Myocyte (in vitro differentiated cells): ENCODE results near the gene ADAT1. TPM values are rescaled to one million over a fixed set of nuclear protein-coding genes. Genes with fewer than 3 reads are reported as not detected.

Source experiments
- DNase-seq: peaks from one replicate; pipeline ENCODE4 v3.0.0-alpha.2; 2012; ENCODE audit warnings: low read depth
- total RNA-seq: library from RNA; depleted of rRNA; stranded (reverse); fragments of >200 nt; gene quantifications from 2 replicates; pipeline ENCODE4 v1.2.3, GENCODE V29; 2014

The ADAT1 gene
- total RNA-seq, 1 donor from 2014 or later = 28.9 TPM

DNA sequence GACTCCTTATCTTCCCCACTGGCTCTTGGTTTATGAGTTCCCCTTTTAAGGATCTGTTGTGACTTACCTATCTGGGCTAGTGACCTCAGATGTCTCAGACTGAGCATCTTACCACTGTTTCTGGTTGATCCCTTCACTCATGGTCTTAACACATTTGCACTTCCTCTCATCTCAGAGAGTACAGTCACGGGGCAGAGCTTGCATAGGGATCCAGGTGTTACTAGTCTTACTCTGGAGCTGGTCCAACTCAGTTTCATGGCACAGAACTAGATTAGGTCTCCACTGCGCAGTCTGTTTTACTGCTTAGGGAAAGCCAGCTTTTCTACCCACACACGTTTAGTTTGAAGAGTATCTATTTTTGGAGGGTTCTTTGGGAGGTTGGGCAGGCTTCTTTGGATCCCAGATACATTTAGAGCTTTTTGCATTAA, 46.7 kb downstream of the ADAT1 start:
- DNase-seq = no peak

DNA sequence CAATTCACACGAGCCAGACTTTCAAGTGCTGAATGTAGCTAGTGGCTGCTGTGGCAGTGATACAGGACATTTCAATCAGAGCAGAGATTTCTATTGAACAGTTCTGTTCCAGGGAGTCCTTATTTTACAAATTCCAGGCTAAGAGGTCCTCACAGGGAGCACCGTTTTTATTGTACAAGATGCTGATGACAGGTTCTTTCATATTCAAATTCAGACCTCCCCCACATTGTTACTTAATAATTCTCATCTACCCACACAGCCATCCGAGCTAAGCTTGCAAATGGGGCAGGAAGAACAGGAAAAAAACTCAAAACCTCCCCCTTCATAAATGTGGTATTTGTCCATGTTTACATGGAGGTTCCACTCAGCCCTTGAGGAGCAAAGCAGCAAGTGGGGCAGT, 47.1 kb downstream of the ADAT1 start:
- DNase-seq = no peak

GRCh38 chr16:75573955-75574354, 49.1 kb downstream of the ADAT1 start:
- DNase-seq = no peak

- DNase-seq = no peak
Observed at GRCh38 chr16:75572864-75573542, 50.1 kb downstream of the ADAT1 start.

- DNase-seq = no peak
Observed at GRCh38 chr16:75570396-75571065, 52.5 kb downstream of the ADAT1 start.

DNA sequence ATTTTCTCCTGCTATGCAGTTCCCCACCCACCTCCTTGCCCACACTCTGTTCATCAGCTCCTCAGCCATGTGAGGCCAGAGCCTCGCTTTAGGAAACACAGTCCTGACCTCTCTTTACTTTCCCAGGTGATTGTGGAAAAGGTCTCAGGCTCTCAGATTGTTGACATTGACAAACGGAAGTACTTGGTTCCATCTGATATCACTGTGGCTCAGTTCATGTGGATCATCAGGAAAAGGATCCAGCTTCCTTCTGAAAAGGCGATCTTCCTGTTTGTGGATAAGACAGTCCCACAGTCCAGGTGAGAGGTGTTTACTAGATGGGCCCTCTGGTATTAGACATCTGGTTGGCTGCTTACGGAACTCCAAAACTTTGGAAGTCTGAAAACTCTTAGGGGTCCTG, 55.2 kb downstream of the ADAT1 start:
- DNase-seq = no peak

DNA sequence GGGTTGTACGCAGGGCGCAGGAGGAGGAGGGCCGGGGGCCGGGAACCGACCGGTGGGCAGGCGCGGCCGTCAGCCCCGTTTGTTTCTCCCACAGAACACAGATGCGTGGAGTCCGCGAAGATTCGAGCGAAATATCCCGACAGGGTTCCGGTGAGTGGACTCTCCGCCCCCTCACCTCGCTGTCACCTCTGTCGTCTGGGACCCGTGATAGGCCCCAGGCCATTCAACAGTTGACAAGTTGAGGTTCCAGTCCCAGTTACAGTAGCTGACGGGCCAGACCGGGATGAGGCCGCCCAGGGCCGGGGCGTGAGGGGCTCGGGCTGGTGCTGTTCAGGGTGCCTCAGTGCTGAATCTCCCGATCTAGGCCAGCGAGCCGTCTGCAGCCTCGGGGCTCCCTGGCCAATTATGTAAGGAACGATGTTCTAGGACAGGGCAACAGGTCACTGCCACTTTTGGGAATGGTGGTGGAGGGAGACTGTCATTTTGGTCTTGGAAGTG, 56.3 kb downstream of the ADAT1 start:
- no peak for DNase-seq

DNA sequence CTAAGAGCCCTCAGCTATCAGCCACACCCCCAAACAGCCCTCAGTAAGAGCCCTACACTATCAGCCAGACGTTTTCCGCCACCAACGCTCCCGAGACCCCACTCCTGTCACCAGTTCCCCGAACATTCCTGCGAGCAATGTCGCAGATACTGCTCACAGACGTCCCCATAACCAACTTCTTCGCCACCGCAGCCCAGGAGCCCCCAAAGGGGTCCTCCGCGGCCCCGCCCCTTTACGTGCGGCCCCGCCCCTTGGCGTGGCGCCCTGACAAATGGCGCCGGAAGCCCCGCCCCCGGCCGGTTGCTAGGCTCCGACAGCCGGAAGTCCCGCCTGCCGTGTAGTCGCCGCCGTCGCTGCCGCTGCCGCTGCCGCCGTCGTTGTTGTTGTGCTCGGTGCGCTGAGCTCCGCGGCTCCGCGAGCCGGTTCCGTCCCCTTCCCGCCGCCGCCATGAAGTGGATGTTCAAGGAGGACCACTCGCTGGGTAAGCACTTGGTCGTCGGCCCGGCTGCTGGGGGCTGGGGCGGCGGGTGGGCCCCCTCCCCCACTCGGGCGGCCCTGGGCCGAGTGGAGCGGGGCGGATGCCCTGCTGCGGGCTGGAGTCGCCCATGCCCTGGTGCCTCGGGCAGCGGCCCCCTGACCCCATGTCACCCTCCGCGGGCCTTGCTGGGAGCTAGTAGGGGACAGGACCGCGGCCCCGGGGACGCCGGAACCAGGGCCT, 56.9 kb downstream of the ADAT1 start, which contains the start of gene GABARAPL2:
GABARAPL2 (plus strand) TSS at position 340 of the 718 bp plus-strand sequence; CDS start at position 448, 108 bp downstream.
- peak; percentile 83 for DNase-seq

DNA sequence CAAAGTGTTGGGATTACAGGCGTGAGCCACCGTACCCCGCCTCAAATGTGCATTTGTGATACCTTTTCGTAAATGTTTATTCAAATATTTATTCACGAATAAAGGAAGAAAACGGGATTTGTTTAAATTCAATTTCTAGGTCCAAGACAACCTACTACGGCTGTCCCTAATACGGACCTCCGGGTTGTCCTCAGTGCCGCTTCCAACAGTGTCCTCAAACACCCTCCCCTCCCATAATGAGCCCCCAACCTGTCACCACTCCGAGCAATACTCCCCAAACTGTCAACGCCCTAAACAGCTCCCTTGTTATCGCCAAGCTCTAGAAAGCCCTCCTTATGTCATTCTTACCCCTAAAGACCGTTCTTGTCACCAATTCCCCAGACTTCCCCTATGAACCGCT, 57.4 kb downstream of the ADAT1 start:
- DNase-seq = no peak

DNA sequence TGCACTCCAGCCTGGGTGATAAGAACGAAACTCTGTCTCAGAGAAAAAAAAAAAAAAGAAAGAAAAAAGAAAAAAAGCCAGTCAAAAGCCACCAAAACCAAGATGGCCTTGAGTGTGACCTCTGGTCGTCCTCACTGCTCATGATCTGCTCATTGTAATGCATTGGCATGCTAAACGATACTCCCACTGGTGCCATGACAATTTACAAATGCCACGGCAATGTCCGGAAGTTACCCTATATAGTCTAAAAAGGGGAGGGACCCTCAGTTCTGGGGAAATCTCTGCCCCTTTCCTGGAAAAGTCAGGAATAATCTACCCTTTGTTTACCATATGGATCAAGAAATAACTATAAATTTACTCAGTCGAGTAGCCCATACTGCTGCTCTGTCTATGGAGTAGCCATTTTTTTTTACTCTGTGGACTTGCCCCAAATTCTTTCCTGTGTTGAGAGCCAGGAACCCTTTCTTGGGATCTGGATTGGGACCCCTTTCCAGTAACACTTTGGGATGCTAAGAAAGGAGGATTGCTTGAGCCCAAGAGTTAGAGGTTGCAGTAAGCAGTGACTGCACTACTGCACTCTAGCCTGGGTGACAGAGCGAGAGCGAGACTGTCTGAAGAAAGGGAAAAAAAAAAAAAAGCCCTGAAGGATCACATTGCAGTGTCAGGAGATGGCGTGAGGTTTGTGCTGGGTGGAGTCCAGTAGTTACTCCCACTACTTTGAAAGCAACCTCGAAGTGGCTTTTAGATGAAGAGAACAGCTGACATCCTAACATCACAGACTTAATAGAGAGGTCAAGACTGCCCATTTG, 63.3 kb downstream of the ADAT1 start:
- DNase-seq = peak; percentile 92

DNA sequence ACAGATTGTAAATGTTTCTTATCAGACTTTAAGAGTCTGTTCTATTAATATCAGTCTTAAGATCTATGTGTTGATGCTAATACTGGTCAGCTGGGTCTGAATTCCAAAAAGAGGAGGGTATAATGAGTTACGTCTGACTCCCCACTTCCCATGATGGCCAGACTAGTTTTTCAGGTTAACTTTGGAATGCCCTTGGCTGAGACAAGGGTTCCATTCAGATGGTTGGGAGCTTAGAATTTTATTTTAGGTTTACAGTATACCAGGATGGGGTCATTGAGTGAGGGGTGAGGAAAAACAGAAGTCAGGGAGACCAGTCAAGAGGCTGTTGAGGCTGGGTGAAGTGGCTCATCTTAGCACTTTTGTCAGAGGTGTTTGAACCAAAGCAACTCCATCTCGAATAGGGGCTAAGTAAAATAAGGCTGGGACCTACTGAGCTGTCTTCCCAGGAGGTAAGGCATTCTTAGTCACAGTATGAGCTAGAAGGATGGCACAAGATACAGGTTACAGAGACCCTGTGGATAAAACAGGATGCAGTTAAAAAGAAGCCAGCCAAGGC, 64.2 kb downstream of the ADAT1 start:
- DNase-seq = no peak

- DNase-seq = no peak
Observed at GRCh38 chr16:75556431-75556950, 66.6 kb downstream of the ADAT1 start.

- DNase-seq = peak; percentile 96
Observed at GRCh38 chr16:75555707-75556430, 67.2 kb downstream of the ADAT1 start, which contains the start of gene TMEM231. Gene TMEM231 (minus strand): TSS chr16:75556252. CDS start chr16:75556209, 43 bp downstream.

DNA sequence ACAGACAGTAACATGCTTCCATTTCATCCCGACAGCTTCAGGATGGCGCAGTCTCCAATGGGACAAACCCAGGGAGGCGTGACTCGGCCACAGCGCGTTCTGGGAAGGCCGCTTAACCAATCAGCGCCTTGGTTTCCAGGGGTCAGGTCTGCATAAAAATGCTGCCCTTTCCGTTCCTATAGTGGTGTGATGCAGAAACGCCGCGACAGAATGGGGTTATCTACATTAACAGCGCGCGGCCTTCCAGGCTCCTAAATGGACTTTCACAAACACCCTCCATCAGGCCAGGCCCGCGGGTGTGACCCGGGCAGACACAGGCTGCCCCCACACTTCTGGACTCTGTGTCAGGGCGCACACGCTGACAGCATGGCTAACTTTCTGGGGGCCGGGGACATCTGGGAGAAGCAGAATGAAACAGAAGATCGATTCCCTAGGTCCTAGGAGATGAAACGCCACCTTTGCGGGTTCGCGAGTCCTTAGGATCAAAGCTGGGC, 67.8 kb downstream of the ADAT1 start:
- peak; percentile 93 for DNase-seq

DNA sequence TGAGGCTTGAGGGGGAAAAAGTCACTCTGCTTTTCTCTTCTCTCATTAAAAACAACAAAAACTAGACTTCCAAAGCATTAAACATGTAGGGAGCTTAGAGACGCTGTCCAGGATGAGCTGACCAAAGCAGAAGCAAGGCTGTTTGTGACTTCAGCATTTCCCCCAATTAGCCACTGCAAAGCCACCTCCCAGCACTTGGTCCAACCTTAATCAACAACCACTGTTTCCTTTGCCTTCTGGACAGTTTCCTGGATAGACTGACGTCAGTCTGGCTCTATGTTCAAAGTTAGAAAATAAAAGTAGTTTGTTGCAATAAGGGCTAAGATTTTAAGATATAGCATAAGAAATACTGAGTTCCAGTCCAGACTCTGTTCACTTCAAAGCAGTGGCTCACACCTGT, 70.1 kb downstream of the ADAT1 start:
- no peak for DNase-seq

DNA sequence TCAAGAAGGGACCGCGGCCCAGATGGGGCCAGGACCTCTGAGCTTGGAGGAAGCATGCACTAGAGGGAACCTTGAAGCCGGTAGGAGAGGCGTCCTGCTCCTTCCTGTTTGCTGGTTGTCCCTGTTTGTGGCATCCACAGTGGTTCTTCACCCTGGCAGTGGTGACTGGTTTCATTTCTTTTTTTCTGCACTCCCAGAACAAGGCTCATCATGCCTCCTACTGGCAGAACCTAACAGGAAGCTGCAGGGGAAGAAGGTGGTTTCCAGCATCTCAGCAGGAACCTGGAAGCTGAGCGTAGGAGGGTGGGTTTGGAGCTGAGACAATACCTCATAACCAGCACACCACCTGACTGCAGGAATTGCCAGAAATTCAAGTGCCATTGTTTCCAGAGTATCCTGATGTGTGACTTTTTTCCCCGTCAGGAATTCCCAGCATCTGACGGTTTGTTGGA, 72.8 kb downstream of the ADAT1 start:
- peak; percentile 43 for DNase-seq
